GM12874 (cell line): ENCODE data around the gene GRAMD1B.

ENCODE experiments used
- TF ChIP-seq, protein P1 (sequence below): IDR thresholded peaks from 2 replicates; pipeline ENCODE4 v1.5.1; 2011; ENCODE audit warnings: low read depth, mild to moderate bottlenecking, control low read depth, low read length, moderate library complexity; ENCODE audit not compliant: insufficient read depth

Gene GRAMD1B

DNA sequence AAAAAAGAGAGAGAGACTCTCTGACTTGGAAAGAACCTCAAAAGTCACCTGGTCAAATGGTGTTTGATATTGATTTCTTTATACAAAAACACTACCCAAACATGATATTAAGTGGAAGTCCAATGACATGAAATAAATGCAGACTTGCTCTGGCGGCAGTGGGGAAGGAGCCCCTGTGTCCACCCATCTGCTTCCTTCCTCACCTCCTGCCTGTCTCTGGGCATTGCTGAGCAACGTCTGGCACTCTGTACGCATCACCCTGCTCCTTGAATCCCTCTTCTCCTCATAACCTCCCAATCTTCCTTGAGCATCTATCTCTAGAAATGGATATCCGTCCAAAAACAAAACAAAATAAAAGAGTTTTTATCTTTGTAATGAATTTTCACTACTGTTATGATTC, 39.9 kb upstream of the GRAMD1B start:
- TF ChIP-seq, protein P1, sequence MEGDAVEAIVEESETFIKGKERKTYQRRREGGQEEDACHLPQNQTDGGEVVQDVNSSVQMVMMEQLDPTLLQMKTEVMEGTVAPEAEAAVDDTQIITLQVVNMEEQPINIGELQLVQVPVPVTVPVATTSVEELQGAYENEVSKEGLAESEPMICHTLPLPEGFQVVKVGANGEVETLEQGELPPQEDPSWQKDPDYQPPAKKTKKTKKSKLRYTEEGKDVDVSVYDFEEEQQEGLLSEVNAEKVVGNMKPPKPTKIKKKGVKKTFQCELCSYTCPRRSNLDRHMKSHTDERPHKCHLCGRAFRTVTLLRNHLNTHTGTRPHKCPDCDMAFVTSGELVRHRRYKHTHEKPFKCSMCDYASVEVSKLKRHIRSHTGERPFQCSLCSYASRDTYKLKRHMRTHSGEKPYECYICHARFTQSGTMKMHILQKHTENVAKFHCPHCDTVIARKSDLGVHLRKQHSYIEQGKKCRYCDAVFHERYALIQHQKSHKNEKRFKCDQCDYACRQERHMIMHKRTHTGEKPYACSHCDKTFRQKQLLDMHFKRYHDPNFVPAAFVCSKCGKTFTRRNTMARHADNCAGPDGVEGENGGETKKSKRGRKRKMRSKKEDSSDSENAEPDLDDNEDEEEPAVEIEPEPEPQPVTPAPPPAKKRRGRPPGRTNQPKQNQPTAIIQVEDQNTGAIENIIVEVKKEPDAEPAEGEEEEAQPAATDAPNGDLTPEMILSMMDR, result no peak

- TF ChIP-seq, protein P1, result no peak
These were observed 38.3 kb upstream of the GRAMD1B start for GRCh38 chr11:123391646-123392348.

GRCh38 chr11:123392431-123392830, 37.6 kb upstream of the GRAMD1B start:
- TF ChIP-seq, protein P1, result no peak

GRCh38 chr11:123392844-123393243, 37.2 kb upstream of the GRAMD1B start:
- TF ChIP-seq, protein P1, result no peak

DNA sequence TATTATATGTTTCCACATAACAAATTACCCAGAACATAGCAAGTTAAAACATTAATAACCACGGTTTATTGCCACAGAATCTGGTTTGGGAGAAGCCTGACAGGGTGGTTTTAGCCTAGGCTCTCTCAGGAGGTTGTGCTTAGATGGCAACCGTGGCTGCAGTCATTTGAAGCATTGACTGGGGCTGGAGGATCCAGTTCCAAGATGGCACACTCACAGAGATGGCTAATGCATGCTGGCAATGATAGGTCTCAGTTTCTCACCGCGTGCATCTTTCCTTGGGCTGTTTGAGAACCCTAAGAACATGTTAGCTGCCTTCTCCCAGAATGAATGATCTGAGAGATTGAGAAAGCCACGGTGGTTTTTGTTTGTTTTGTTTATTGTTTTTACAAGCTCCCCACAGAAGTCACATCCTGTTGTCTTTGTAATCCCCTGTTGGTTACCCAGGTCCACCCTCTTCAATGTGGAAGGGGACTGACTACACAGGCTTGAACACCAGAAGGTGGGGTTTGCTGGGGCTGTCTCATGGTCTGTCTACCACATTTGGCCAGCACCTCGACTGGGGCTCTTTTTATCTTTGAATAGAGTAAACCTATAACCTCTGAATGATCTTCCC, 36.6 kb upstream of the GRAMD1B start:
- TF ChIP-seq, protein P1, result no peak

- TF ChIP-seq, protein P1, result no peak
These were observed 25.4 kb upstream of the GRAMD1B start for GRCh38 chr11:123404676-123405075.

- TF ChIP-seq, protein P1, result no peak
These were observed 24.9 kb upstream of the GRAMD1B start for GRCh38 chr11:123405123-123405592.
